ENCODE data around the gene COL1A2.
A peak's percentile ranks its signal among the peaks of the same experiment; 100 is the strongest.

The COL1A2 gene

DNA sequence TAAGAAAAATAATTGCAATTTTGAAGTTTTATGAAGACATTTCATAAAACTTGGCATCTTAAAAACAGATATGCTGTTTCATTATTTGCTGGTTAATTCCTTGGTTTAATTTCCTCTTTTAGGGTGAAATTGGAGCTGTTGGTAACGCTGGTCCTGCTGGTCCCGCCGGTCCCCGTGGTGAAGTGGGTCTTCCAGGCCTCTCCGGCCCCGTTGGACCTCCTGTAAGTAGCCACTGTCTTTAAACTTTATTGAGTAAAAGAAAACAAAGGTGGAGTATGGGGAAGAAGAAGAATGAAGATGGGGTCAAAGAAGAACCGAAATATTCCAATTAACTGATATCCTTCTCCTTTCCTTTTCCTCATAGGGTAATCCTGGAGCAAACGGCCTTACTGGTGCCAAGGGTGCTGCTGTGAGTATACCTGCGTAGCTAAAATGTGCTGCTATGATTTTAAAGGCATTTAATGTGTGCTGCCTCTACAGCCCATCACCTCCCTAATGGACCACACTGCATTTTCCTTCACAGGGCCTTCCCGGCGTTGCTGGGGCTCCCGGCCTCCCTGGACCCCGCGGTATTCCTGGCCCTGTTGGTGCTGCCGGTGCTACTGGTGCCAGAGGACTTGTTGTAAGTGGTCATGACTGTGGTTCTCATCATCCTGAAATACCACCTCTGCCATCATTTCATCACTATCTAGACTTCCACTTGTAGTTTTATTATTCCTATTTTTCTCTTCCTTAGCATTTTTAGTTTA lies 14.7 kb downstream of the COL1A2 start:
- no peak for TF ChIP-seq POLR2A (IDR thresholded peaks at IDR 0.05; ENCODE audit: low read depth, low read length)
- FAIRE-seq = no peak
- no peak for DNase-seq (ENCODE audit: insufficient read length, low spot score)

DNA sequence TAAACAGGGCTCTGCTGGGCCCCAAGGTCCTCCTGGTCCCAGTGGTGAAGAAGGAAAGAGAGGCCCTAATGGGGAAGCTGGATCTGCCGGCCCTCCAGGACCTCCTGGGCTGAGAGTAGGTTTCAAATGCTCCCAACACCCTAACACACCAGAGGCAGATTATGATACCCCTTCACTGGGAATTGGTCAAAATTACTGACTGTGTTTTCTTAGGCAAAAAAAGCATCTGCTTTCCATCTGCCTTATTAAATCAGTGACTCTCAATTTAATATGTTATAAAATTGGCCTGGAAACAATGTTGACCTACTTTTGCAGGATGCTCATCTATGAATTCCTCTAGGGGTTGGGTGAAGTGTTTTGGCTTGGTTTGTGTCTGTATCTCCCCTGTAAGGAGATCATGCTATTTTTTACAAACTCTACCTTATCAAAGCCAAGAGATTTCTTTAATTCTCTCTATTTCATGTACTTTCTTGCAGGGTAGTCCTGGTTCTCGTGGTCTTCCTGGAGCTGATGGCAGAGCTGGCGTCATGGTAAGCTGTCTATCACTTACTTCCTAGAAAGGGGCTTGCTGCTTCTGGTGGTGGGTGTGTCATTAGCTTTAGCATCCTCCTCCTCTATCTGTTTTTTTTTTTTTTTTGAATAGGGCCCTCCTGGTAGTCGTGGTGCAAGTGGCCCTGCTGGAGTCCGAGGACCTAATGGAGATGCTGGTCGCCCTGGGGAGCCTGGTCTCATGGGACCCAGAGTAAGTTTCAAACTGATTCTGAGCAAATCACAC lies 15.9 kb downstream of the COL1A2 start:
- no peak for DNase-seq (ENCODE audit: insufficient read length, low spot score)
- no peak for FAIRE-seq
- no peak for TF ChIP-seq POLR2A (IDR thresholded peaks at IDR 0.05; ENCODE audit: low read depth, low read length)

GRCh38 chr7:94411188-94411466 lies 16.4 kb downstream of the COL1A2 start:
- FAIRE-seq (no peak), DNase-seq (ENCODE audit: insufficient read length, low spot score) (no peak)
- TF ChIP-seq POLR2A (IDR thresholded peaks at IDR 0.05; ENCODE audit: low read depth, low read length) = no peak

- FAIRE-seq (no peak), DNase-seq (ENCODE audit: insufficient read length, low spot score) (no peak)
- no peak for TF ChIP-seq POLR2A (IDR thresholded peaks at IDR 0.05; ENCODE audit: low read depth, low read length)
Measured at GRCh38 chr7:94412762-94413322, 18.1 kb downstream of the COL1A2 start.

DNA sequence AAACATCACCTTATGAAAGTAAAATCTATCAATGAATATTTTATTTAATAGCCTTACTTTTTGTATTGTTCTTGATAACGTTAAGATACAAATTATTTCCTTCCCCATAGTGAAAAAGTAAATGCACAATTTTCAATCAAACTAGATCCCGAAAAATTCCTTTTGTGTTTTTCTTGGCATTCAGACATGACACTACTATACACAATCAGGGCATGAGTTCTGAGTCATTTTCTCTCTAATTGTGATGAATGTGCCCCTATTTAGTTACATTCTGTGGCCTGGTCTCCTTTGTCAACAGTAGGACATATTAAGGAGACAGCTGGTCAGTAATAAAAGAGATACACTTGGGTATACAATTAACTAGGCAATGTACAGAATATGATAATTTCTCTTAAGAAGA lies 19.8 kb downstream of the COL1A2 start:
- DNase-seq (ENCODE audit: insufficient read length, low spot score) (no peak), FAIRE-seq (no peak)
- no peak for TF ChIP-seq POLR2A (IDR thresholded peaks at IDR 0.05; ENCODE audit: low read depth, low read length)

- no peak for DNase-seq (ENCODE audit: insufficient read length, low spot score)
- no peak for TF ChIP-seq POLR2A (IDR thresholded peaks at IDR 0.05; ENCODE audit: low read depth, low read length)
- no peak for FAIRE-seq
Measured at GRCh38 chr7:94414980-94415379, 20.3 kb downstream of the COL1A2 start.

DNA sequence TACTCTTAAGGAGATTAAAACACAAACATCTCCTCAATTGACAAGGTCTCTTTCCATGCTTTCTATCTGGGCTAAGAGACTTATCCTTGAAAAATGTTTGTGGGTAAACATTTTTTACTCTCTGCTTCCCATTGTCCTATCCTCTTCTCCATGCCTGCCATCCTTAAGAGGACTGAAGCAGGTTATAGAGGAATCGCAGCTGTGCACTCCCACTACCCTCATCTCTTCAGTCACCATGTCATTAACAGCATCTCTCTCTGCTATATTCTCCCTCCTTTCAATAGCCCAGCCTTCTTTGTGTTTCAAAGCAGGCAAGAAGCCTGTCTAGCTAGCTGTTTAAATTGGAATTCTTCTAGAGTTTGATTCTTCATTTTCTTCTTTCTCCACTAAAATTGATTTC lies 22.6 kb downstream of the COL1A2 start:
- no peak for DNase-seq (ENCODE audit: insufficient read length, low spot score)
- FAIRE-seq = no peak
- TF ChIP-seq POLR2A (IDR thresholded peaks at IDR 0.05; ENCODE audit: low read depth, low read length) = no peak

DNA sequence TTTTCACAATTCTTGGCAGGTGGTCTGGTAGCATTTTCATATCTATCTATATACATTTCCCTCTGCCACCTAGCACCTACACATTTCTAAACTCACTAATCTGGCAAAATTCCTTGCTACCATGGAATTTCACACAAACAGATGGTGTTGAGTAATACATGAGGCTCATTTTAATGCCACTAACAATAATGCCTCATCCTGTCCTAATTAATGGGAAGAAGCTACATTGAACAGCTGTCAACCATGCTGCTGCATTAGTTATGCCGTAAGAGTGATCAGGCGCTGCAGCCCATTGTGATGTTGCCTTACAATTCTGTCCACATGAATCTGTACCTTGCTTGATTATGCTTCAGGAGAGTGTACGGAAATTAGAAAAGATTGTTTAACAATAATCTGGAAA lies 23.2 kb downstream of the COL1A2 start:
- FAIRE-seq (no peak), DNase-seq (ENCODE audit: insufficient read length, low spot score) (no peak)
- TF ChIP-seq POLR2A (IDR thresholded peaks at IDR 0.05; ENCODE audit: low read depth, low read length) = no peak

DNA sequence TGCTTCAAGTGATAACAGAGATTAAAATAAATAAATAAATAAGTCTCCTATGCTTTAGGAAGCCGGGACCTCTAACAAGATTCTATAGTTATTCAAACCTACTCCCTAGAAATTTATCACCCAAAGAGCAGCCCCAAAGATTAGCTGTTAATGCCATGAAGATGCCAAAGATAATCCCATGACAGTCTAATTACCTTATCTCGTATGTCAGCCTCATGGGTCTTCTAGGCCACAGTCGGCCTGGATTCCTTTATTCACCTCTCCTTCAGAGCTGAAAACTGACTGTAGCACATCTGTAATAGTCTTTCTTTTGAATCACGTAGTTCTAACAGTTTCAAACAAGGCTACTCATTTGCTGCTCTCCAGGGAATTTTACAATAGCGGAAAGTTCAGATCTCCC lies 24.2 kb downstream of the COL1A2 start:
- FAIRE-seq (no peak), DNase-seq (ENCODE audit: insufficient read length, low spot score) (no peak)
- no peak for TF ChIP-seq POLR2A (IDR thresholded peaks at IDR 0.05; ENCODE audit: low read depth, low read length)

DNA sequence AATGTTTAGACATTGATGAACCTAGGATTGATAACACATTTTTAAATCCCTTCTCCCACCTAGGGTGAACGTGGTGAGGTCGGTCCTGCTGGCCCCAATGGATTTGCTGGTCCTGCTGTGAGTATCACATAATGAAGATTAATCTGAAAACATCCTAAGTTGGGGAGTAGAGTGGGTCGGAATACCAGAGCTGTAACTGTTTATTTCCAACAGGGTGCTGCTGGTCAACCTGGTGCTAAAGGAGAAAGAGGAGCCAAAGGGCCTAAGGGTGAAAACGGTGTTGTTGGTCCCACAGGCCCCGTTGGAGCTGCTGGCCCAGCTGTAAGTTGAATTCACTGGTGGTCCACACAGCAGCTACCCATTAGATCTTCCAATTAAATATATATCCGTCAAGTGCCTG lies 25.6 kb downstream of the COL1A2 start:
- DNase-seq (ENCODE audit: insufficient read length, low spot score) (no peak), FAIRE-seq (no peak)
- TF ChIP-seq POLR2A (IDR thresholded peaks at IDR 0.05; ENCODE audit: low read depth, low read length) = no peak

- DNase-seq (ENCODE audit: insufficient read length, low spot score) (no peak), FAIRE-seq (no peak)
- TF ChIP-seq POLR2A (IDR thresholded peaks at IDR 0.05; ENCODE audit: low read depth, low read length) = no peak
Measured at GRCh38 chr7:94421681-94422080, 27.0 kb downstream of the COL1A2 start.

DNA sequence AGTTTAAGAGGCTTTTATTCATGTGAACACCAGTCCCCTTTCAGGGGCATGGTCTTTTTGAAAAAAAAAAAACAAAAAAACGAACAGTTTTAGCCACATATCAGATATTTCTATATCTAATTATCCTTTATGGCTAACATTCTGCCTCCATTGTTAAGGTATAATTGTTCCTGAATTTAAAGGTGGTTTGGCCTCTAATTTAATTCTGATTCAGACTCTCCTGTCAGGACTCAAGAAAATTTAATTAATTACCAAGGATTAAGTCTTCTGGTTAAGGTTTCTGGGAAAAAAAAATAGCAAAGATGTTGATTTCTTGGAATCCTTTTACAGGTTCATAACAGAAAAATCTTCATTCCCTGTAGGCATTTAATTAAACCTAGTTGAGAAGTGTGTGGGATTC lies 27.4 kb downstream of the COL1A2 start:
- no peak for TF ChIP-seq POLR2A (IDR thresholded peaks at IDR 0.05; ENCODE audit: low read depth, low read length)
- no peak for FAIRE-seq
- DNase-seq (ENCODE audit: insufficient read length, low spot score) = no peak

- no peak for TF ChIP-seq POLR2A (IDR thresholded peaks at IDR 0.05; ENCODE audit: low read depth, low read length)
- FAIRE-seq = no peak
- DNase-seq (ENCODE audit: insufficient read length, low spot score) = no peak
Measured at GRCh38 chr7:94422827-94423460, 28.2 kb downstream of the COL1A2 start.

- TF ChIP-seq POLR2A (IDR thresholded peaks at IDR 0.05; ENCODE audit: low read depth, low read length) = no peak
- peak; percentile 5 for DNase-seq (ENCODE audit: insufficient read length, low spot score)
- no peak for FAIRE-seq
Measured at GRCh38 chr7:94423863-94424735, 29.4 kb downstream of the COL1A2 start.
